Mucosa of descending colon (tissue), 3 donors: Measurements from ENCODE around the gene NFASC. TPM values are rescaled to one million over a fixed set of nuclear protein-coding genes. Genes with fewer than 3 reads are reported as not detected.

ENCODE experiments used
- ATAC-seq: fragments of 200-7000 bp; cut with Tn5 transposase; one replicate; pipeline ENCODE4 v1.9.1; 2020; ENCODE audit warnings: mild to moderate bottlenecking, moderate library complexity
- DNase-seq, 3 donors: peaks; one replicate each; pipeline ENCODE4 v3.0.0-alpha.2; 2020
- H3K36me3 ChIP-seq: fragments of 200-600 bp; one replicate; pipeline ENCODE4 v1.8.0; 2021; ENCODE audit warnings: low read depth, mild to moderate bottlenecking
- H3K4me1 ChIP-seq: fragments of 200-600 bp; one replicate; pipeline ENCODE4 v1.8.0; 2021; ENCODE audit warnings: low read depth, mild to moderate bottlenecking
- H3K4me3 ChIP-seq: fragments of 200-600 bp; one replicate; pipeline ENCODE4 v1.8.0; 2021; ENCODE audit warnings: mild to moderate bottlenecking
- H3K9me3 ChIP-seq: fragments of 200-600 bp; one replicate; pipeline ENCODE4 v1.8.0; 2021; ENCODE audit warnings: mild to moderate bottlenecking
- intact Hi-C, 2 donors: fragments of 100-400 bp; cut with DNase I in 1 of 2; cut with micrococcal nuclease in 1 of 2; formaldehyde crosslinking; loops; one replicate each; pipeline versions ENCODE4 v1.11.0 to v1.11.1; 2022; cut with DNase I, micrococcal nuclease
- total RNA-seq, 3 donors: library from RNA; stranded (reverse); fragmentation: NEBNext Ultra II Directional in 2 of 3; extraction: Animal tissue kit (Norgen Biotek cat#: 25700) in 2 of 3; gene quantifications; one replicate each; pipeline versions ENCODE4 v1.2.1 to v1.2.4, GENCODE V29; 2021 to 2023
- TF ChIP-seq, protein P1 (sequence below): fragments of 200-600 bp; IDR thresholded peaks from one replicate; pipeline ENCODE4 v1.8.0; 2022; ENCODE audit warnings: antibody characterized with exemption, mild to moderate bottlenecking
- donor health status: DM: no; HTN: no; CAD: no; lungs with moderate emphysema.
- donor health status: DM: no; HTN: no; CAD: no.
- donor health status: DM: no; HTN: yes; CAD: no.

NFASC gene
- total RNA-seq, 3 donors from 2014 or later: 12.3 to 27.6 (median 22.7) TPM

DNA sequence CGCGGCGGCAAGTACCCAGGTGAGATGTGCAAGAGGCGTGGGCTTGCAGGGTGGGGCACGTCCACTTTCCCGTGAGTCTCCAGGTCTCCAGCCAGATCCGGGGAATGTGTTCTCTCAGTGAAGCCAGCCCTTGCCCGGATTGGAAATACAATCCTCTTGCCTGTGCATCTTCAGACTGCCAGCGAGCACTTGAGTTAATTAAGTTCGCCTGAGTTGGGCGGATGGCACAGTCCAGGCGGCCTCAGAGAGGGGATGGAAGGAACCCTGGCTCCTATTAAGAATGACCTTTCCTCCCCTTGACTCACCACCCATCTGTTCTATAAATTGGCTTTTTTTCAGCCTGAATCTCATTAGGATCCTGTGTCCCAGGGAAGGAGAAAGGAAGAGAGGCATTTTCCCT lies 139.0 kb downstream of the NFASC start:
- intact Hi-C loops: no loop called here
- DNase-seq (no peak), ATAC-seq (no peak)
- peaks cover 4% of the 10 kb centered on the region for H3K4me1 ChIP-seq
- H3K36me3 ChIP-seq: no peaks in the 10 kb centered on the region
- H3K9me3 ChIP-seq: no peaks in the 10 kb centered on the region
- TF ChIP-seq, protein P1, sequence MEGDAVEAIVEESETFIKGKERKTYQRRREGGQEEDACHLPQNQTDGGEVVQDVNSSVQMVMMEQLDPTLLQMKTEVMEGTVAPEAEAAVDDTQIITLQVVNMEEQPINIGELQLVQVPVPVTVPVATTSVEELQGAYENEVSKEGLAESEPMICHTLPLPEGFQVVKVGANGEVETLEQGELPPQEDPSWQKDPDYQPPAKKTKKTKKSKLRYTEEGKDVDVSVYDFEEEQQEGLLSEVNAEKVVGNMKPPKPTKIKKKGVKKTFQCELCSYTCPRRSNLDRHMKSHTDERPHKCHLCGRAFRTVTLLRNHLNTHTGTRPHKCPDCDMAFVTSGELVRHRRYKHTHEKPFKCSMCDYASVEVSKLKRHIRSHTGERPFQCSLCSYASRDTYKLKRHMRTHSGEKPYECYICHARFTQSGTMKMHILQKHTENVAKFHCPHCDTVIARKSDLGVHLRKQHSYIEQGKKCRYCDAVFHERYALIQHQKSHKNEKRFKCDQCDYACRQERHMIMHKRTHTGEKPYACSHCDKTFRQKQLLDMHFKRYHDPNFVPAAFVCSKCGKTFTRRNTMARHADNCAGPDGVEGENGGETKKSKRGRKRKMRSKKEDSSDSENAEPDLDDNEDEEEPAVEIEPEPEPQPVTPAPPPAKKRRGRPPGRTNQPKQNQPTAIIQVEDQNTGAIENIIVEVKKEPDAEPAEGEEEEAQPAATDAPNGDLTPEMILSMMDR: no peak
- H3K4me3 ChIP-seq: no peak overlapping the region

DNA sequence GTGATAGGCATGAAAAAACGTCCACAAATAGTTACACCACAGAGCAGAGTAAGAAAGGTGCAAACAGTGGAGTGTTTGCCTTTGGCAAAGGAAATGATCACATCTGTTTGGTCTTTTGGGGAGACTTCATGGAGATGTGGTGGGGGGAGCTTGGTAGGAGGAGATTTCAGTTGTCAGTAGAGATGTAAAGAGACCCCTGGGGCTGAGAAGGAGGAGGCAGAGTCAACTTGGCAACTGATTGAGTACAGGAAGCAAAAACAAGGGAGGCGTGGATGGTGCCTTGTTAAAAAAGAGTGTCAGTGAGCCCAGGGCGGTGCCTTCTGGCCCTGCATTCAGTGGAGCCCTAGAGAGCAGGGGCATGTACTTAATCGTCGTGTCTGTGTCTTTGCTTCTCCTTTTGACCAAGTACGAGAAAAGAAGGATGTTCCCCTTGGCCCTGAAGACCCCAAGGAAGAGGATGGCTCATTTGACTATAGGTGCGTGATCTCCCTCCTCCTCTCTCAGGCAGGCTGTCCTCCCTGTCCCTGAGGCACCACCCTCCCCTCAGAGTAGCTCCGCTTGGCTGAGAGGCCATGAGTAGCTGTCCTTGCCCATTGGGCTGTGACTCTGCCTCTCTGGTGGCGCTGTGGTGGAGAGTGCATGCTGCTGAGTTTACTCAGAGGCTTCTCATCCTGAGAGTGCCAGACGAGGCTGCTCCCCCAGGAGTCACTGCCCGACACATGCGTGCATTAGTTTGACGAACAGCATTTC lies 141.9 kb downstream of the NFASC start:
- Histone ChIP-seq H3K4me3 (no peak overlapping the region), H3K4me1 (peaks cover 4% of the 10 kb centered on the region), H3K36me3 (no peaks in the 10 kb centered on the region), H3K9me3 (no peaks in the 10 kb centered on the region)
- intact Hi-C loops: no loop called here
- TF ChIP-seq, protein P1: no peak
- ATAC-seq: no peak
- no peak for DNase-seq

DNA sequence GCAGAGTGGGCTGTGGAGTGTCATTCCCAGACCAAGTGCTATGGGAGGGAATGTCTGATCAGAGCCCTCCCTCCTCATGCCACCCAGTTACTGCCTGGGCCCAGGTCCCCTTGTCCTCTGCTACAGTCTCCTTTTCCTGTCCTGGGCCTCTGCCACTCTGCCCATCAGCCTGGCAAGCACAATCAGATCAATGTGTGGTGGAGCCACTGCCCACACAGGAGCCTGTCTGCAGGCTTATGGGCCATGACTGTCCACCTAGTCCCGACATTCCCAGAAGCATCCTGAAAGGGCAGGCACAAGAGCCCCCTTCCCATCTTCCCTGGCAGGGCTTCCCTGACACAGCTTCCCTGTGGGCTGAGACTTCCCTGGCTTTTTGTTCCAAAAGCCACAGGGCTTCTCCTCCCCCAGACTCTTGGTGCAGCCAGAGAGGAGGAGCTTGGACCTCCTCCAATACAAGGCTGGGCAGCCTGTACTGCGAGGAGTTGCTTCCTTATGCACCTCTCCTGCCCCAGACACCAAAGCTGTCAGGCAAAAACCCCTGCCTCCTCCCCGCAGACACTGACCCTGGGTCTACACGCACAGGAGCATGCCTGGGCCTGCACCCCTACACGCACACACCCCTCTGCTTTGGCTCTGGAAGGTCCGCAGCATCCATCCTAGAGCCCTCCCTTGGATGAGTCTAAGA lies 143.2 kb downstream of the NFASC start:
- Histone ChIP-seq H3K4me3 (no peak overlapping the region), H3K4me1 (peaks cover 4% of the 10 kb centered on the region), H3K9me3 (no peaks in the 10 kb centered on the region), H3K36me3 (no peaks in the 10 kb centered on the region)
- ATAC-seq (peak; percentile 65), DNase-seq (peak in 2 of 3 donors; percentile 29 to 35)
- intact Hi-C loops: no loop called here
- TF ChIP-seq, protein P1: no peak

DNA sequence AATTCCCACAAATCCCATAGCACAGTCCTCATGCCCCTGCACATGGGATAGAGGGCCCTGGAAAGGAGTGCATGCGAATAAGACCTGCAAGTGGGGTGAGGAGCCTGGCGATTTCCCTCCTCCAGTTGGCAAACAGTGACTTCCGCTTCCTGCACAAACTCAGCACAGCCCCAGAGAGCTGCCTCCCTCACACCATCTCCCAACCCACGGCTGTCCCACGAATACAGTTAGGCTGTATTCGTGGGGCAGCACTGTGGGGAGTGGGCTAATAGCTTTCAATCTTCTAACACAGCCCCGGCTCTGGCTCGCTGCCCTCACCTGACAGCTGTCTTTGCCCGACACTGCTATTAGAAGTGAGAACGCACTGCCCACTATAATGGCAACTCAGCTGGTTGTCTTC lies 144.1 kb downstream of the NFASC start:
- Histone ChIP-seq H3K4me1 (peaks cover 4% of the 10 kb centered on the region), H3K4me3 (no peak overlapping the region), H3K36me3 (no peaks in the 10 kb centered on the region), H3K9me3 (no peaks in the 10 kb centered on the region)
- no peak for DNase-seq
- ATAC-seq: peak; percentile 20
- TF ChIP-seq, protein P1: no peak
- intact Hi-C loops: no loop called here

DNA sequence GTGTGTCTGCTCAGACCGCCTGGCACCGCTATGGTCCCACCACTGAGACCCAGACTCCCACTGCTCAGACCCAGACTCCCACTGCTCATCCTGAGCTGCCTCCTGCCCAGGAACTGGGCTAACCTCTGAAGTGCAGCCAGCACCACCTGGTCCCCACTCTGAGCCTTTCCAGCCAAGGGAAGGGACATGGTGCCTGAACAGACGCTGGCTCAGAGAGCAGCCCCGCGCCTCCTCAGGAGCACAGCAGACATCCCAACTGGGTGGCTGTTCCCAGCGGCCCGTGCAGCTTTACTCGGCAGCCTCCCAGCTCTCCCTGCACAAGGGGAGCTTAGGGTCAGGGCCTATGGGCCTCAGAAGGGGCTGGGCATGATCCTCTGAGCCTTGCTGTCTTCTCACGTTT lies 144.6 kb downstream of the NFASC start:
- Histone ChIP-seq H3K4me1 (peaks cover 4% of the 10 kb centered on the region), H3K9me3 (no peaks in the 10 kb centered on the region), H3K4me3 (no peak overlapping the region), H3K36me3 (no peaks in the 10 kb centered on the region)
- ATAC-seq: no peak
- TF ChIP-seq, protein P1: no peak
- no peak for DNase-seq
- intact Hi-C loops: no loop called here
